Activated CD4-positive, alpha-beta T cell treated with anti-CD3 and anti-CD28 coated beads, Interleukin-2, amount 10 ng/mL, durations not matched to agents 24 days and 14 days (primary cell): ENCODE data around the gene PBXIP1. TPM values are rescaled to one million over a fixed set of nuclear protein-coding genes. Genes with fewer than 3 reads are reported as not detected.

Experiments
- DNase-seq: peaks from one replicate; pipeline ENCODE4 v3.0.0; 2022
- H3K27ac Mint-ChIP-seq: one replicate; pipeline ENCODE4 v1.8.0; 2022; ENCODE audit warnings: mild to moderate bottlenecking, mixed read lengths
- H3K27me3 Mint-ChIP-seq: one replicate; pipeline ENCODE4 v1.8.0; 2022; ENCODE audit warnings: mixed read lengths
- H3K36me3 Mint-ChIP-seq: one replicate; pipeline ENCODE4 v1.8.0; 2022; ENCODE audit warnings: low read depth, mild to moderate bottlenecking, mixed read lengths
- H3K4me1 Mint-ChIP-seq: one replicate; pipeline ENCODE4 v1.8.0; 2021; ENCODE audit warnings: mixed read lengths
- H3K4me3 Mint-ChIP-seq: one replicate; pipeline ENCODE4 v1.8.0; 2022; ENCODE audit warnings: mild to moderate bottlenecking, moderate library complexity, mixed read lengths
- H3K9me3 Mint-ChIP-seq: one replicate; pipeline ENCODE4 v1.8.0; 2021; ENCODE audit warnings: mixed read lengths
- intact Hi-C: fragments of 100-400 bp; cut with micrococcal nuclease; formaldehyde crosslinking; loops from one replicate; pipeline ENCODE4 v1.15.1; 2023
- total RNA-seq: library from RNA; stranded (reverse); gene quantifications from 2 replicates; pipeline ENCODE4 v1.2.3, GENCODE V29; 2022

The PBXIP1 gene
- total RNA-seq, 1 donor from 2014 or later, result 21.6 TPM

GRCh38 chr1:154973344-154974101, 17.6 kb upstream of the PBXIP1 start:
- no peak overlapping the region for H3K4me3 Mint-ChIP-seq
- H3K27ac Mint-ChIP-seq, result peak overlapping the region; percentile 6
- H3K4me1 Mint-ChIP-seq, result peaks cover 43% of the 10 kb centered on the region
- DNase-seq, result peak; percentile 98
- peaks cover 29% of the 10 kb centered on the region for H3K36me3 Mint-ChIP-seq
- no peaks in the 10 kb centered on the region for H3K27me3 Mint-ChIP-seq
- H3K9me3 Mint-ChIP-seq, result no peaks in the 10 kb centered on the region
- intact Hi-C loops, result loop anchor here (1.0 to 10.0 kb wide), 10 partner anchors 10 to 1531 kb away; partner anchors contain the start of genes EFNA4, FLAD1, MEF2D and PBXIP1

- Mint-ChIP-seq H3K9me3 (no peaks in the 10 kb centered on the region), H3K36me3 (peaks cover 32% of the 10 kb centered on the region), H3K4me3 (no peak overlapping the region), H3K4me1 (peaks cover 49% of the 10 kb centered on the region), H3K27me3 (no peaks in the 10 kb centered on the region), H3K27ac (peak overlapping the region; percentile 65)
- peak; percentile 70 for DNase-seq
- intact Hi-C loops, result loop anchor here (5.0 to 10.0 kb wide), 3 partner anchors 90 to 1532 kb away; partner anchors contain the start of genes EFNA4, MEF2D and RUSC1
These were observed 16.8 kb upstream of the PBXIP1 start for GRCh38 chr1:154972517-154973343.

GRCh38 chr1:154972213-154972516, 16.3 kb upstream of the PBXIP1 start:
- intact Hi-C loops, result loop anchor here (5.0 to 10.0 kb wide), 3 partner anchors 90 to 1533 kb away; partner anchors contain the start of genes EFNA4, MEF2D and RUSC1
- H3K27ac Mint-ChIP-seq, result peak overlapping the region; percentile 65

GRCh38 chr1:154971341-154971998, 15.6 kb upstream of the PBXIP1 start:
- Mint-ChIP-seq H3K27me3 (no peaks in the 10 kb centered on the region), H3K9me3 (no peaks in the 10 kb centered on the region), H3K36me3 (peaks cover 34% of the 10 kb centered on the region), H3K27ac (peak overlapping the region; percentile 58), H3K4me1 (peaks cover 44% of the 10 kb centered on the region), H3K4me3 (peak overlapping the region; percentile 67)
- DNase-seq, result no peak
- intact Hi-C loops, result loop anchor here (5.0 to 10.0 kb wide), 3 partner anchors 91 to 1533 kb away; partner anchors contain the start of genes EFNA4, MEF2D and RUSC1

More at GRCh38 chr1:154972213-154972516, 16.3 kb upstream of the PBXIP1 start:
- Mint-ChIP-seq H3K4me1 (peaks cover 47% of the 10 kb centered on the region), H3K27me3 (no peaks in the 10 kb centered on the region), H3K9me3 (no peaks in the 10 kb centered on the region), H3K4me3 (no peak overlapping the region), H3K36me3 (peaks cover 30% of the 10 kb centered on the region)
- no peak for DNase-seq

GRCh38 chr1:154970631-154971340, 14.9 kb upstream of the PBXIP1 start, which contains the start of gene SHC1:
SHC1 (minus strand) TSS chr1:154970747; CDS start chr1:154970526, 221 bp downstream.
- Mint-ChIP-seq H3K4me3 (peak within 1 kb of the TSS; percentile 67), H3K27me3 (no peaks in the 10 kb centered on the region), H3K27ac (peak within 1 kb of the TSS; percentile 82), H3K9me3 (no peaks in the 10 kb centered on the region), H3K36me3 (peaks cover 36% of the 10 kb centered on the region), H3K4me1 (peaks cover 41% of the 10 kb centered on the region)
- intact Hi-C loops, result loop anchor here (5.0 to 10.0 kb wide), 3 partner anchors 92 to 1534 kb away; partner anchors contain the start of genes EFNA4, MEF2D and RUSC1
- DNase-seq, result peak; percentile 85

- no peaks in the 10 kb centered on the region for H3K9me3 Mint-ChIP-seq
- intact Hi-C loops, result loop anchor here (5.0 to 10.0 kb wide), 3 partner anchors 92 to 1535 kb away; partner anchors contain the start of genes EFNA4, MEF2D and RUSC1
- H3K36me3 Mint-ChIP-seq, result peaks cover 41% of the 10 kb centered on the region
- H3K27me3 Mint-ChIP-seq, result no peaks in the 10 kb centered on the region
- H3K27ac Mint-ChIP-seq, result peak overlapping the region; percentile 68
- no peak overlapping the region for H3K4me3 Mint-ChIP-seq
- H3K4me1 Mint-ChIP-seq, result peaks cover 43% of the 10 kb centered on the region
- DNase-seq, result no peak
These were observed 14.1 kb upstream of the PBXIP1 start for GRCh38 chr1:154969860-154970452.

- peak overlapping the region; percentile 9 for H3K4me3 Mint-ChIP-seq
- intact Hi-C loops, result no loop called here
- no peak for DNase-seq
- no peaks in the 10 kb centered on the region for H3K27me3 Mint-ChIP-seq
- no peaks in the 10 kb centered on the region for H3K9me3 Mint-ChIP-seq
- peaks cover 43% of the 10 kb centered on the region for H3K36me3 Mint-ChIP-seq
- peak overlapping the region; percentile 68 for H3K27ac Mint-ChIP-seq
- H3K4me1 Mint-ChIP-seq, result peaks cover 43% of the 10 kb centered on the region
These were observed 13.3 kb upstream of the PBXIP1 start for GRCh38 chr1:154969246-154969645.

- peaks cover 45% of the 10 kb centered on the region for H3K4me1 Mint-ChIP-seq
These were observed 12.8 kb upstream of the PBXIP1 start for GRCh38 chr1:154968731-154969130.

GRCh38 chr1:154967331-154967950, 11.5 kb upstream of the PBXIP1 start:
- H3K27ac Mint-ChIP-seq, result no peak overlapping the region
- no peak overlapping the region for H3K4me3 Mint-ChIP-seq
- H3K36me3 Mint-ChIP-seq, result peaks cover 54% of the 10 kb centered on the region
- no peaks in the 10 kb centered on the region for H3K9me3 Mint-ChIP-seq
- no peak for DNase-seq
- peaks cover 47% of the 10 kb centered on the region for H3K4me1 Mint-ChIP-seq
- intact Hi-C loops, result no loop called here
- no peaks in the 10 kb centered on the region for H3K27me3 Mint-ChIP-seq

More at GRCh38 chr1:154968731-154969130, 12.8 kb upstream of the PBXIP1 start:
- Mint-ChIP-seq H3K27ac (peak overlapping the region; percentile 68), H3K36me3 (peaks cover 46% of the 10 kb centered on the region), H3K27me3 (no peaks in the 10 kb centered on the region), H3K9me3 (no peaks in the 10 kb centered on the region), H3K4me3 (no peak overlapping the region)
- no peak for DNase-seq
- intact Hi-C loops, result no loop called here

- Mint-ChIP-seq H3K27ac (no peak overlapping the region), H3K9me3 (no peaks in the 10 kb centered on the region), H3K36me3 (peaks cover 50% of the 10 kb centered on the region), H3K4me3 (no peak overlapping the region), H3K4me1 (peaks cover 38% of the 10 kb centered on the region), H3K27me3 (no peaks in the 10 kb centered on the region)
- intact Hi-C loops, result no loop called here
- DNase-seq, result no peak
These were observed 10.2 kb upstream of the PBXIP1 start for GRCh38 chr1:154966111-154966510.

- no peak overlapping the region for H3K27ac Mint-ChIP-seq
- H3K27me3 Mint-ChIP-seq, result no peaks in the 10 kb centered on the region
- H3K36me3 Mint-ChIP-seq, result peaks cover 49% of the 10 kb centered on the region
- intact Hi-C loops, result no loop called here
- DNase-seq, result no peak
- H3K4me3 Mint-ChIP-seq, result no peak overlapping the region
- peaks cover 36% of the 10 kb centered on the region for H3K4me1 Mint-ChIP-seq
- H3K9me3 Mint-ChIP-seq, result no peaks in the 10 kb centered on the region
These were observed 8.5 kb upstream of the PBXIP1 start for GRCh38 chr1:154964359-154964758.

- Mint-ChIP-seq H3K4me3 (no peak overlapping the region), H3K27ac (peak overlapping the region; percentile 12), H3K27me3 (no peaks in the 10 kb centered on the region), H3K4me1 (peaks cover 31% of the 10 kb centered on the region), H3K36me3 (peaks cover 47% of the 10 kb centered on the region), H3K9me3 (no peaks in the 10 kb centered on the region)
- no peak for DNase-seq
- intact Hi-C loops, result no loop called here
These were observed 7.7 kb upstream of the PBXIP1 start for GRCh38 chr1:154963643-154964042.
